Omental fat pad (tissue), 4 donors: ENCODE measurements around the gene INSM2. TPM values are rescaled to one million over a fixed set of nuclear protein-coding genes. Genes with fewer than 3 reads are reported as not detected.

Experiments
- ATAC-seq: fragments of 150-250 bp; one replicate; pipeline ENCODE4 v1.9.1; 2016; ENCODE audit warnings: mild to moderate bottlenecking, moderate library complexity; ENCODE audit not compliant: low FRiP score
- DNase-seq: peaks from one replicate; pipeline ENCODE4 v3.0.0-alpha.2; 2019; ENCODE audit warnings: low spot score
- total RNA-seq, 4 donors: library from RNA; depleted of rRNA; stranded (reverse); fragments of >200 nt; gene quantifications; one replicate each; pipeline ENCODE4 v1.1.0, GENCODE V29; 2016
- TF ChIP-seq, protein P1 (sequence below), 3 donors: fragments of 450-650 bp; IDR thresholded peaks; one replicate each; pipeline ENCODE4 v1.5.1; 2016 to 2017; ENCODE audit warnings: antibody characterized with exemption in 3 of 3, mild to moderate bottlenecking in 3 of 3, moderate library complexity in 2 of 3

INSM2 gene
- total RNA-seq, 4 donors from 2014 or later: 0.13 to 0.47 TPM; not detected in 2

DNA sequence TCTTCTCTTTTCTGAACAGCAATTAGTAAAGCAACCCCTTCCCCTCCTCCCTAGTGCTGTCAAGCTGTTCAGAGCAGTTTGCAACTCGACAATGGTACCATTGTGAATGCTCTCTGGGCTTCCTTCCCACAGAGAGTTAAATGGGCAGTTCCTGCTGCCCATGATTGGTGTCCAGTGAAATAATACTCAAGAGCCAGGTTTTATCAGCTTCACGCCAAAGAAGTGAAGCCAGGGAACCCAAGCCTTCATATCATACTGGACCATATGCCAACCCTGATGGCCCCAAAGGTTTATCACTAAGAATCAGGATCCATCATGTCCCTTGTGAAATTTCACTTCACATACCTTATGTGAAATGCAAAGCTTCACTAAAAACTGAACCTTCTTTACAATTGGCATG lies 24.7 kb downstream of the INSM2 start:
- DNase-seq: no peak
- ATAC-seq: no peak
- TF ChIP-seq, protein P1, sequence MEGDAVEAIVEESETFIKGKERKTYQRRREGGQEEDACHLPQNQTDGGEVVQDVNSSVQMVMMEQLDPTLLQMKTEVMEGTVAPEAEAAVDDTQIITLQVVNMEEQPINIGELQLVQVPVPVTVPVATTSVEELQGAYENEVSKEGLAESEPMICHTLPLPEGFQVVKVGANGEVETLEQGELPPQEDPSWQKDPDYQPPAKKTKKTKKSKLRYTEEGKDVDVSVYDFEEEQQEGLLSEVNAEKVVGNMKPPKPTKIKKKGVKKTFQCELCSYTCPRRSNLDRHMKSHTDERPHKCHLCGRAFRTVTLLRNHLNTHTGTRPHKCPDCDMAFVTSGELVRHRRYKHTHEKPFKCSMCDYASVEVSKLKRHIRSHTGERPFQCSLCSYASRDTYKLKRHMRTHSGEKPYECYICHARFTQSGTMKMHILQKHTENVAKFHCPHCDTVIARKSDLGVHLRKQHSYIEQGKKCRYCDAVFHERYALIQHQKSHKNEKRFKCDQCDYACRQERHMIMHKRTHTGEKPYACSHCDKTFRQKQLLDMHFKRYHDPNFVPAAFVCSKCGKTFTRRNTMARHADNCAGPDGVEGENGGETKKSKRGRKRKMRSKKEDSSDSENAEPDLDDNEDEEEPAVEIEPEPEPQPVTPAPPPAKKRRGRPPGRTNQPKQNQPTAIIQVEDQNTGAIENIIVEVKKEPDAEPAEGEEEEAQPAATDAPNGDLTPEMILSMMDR (IDR thresholded peaks at IDR 0.05): no peak

DNA sequence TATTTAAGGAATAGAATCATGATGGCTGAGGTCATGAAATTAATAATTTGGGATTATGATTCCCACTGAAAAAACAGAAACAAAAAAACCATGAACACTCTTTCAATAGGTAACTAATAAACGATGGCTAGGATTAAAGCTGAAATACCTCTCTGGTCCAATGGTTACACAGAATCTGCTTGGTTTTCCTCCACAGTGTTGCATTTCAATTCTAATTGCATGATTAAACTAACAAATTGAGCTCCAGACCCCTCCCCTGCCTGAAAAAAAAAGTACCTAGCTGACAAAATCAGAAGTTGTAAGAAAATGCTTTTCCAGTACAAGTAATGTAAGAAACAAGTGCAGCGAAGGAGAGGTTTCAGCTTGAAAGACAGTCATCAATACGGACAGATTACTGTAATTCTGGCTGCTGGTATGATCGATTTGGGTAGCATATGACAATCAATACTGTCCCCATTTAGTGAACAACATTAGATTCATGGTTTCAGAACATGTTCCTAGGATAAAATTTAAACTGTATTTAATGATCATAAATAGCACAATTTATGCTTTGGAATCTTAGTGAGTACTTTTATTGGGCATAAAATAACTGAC lies 32.0 kb downstream of the INSM2 start:
- TF ChIP-seq, protein P1 (IDR thresholded peaks at IDR 0.05): no peak
- DNase-seq: no peak
- no peak for ATAC-seq

DNA sequence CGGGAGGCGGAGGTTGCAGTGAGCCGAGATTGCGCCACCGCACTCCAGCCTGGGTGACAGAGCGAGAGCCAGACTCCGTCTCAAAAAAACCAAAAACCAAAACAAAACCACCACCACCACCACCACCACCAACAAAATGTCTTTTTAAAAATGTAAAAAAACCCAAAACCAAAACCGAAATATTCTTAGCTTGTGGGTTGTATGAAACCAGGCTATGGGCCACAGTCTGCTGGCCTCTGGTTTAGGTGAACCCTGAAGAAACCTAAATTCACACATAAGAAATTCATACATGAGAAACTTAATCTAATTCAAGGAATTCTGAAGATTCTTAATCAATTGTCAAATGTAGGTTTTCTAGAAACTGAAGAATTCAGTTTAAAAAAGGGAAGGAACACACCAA lies 37.6 kb downstream of the INSM2 start:
- no peak for ATAC-seq
- DNase-seq: no peak
- TF ChIP-seq, protein P1 (IDR thresholded peaks at IDR 0.05): no peak

DNA sequence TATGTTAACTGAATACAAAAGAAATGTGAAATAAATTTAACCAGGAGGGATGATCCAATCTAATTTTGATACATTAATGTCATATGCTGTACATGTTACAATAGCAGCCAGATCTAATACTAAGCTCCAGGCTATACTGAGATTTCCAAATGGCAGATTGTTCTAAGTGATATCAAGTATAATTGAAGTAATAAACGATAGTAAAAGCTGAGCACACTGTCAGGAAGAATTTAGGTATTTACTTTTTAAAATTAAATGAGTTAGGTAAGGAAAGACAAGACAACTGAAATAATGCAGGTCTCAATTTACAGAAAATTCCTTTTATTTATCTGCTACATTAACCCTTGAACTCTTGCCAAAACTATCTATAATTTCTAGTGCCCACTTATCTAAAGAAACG lies 39.9 kb downstream of the INSM2 start:
- ATAC-seq: no peak
- DNase-seq: no peak
- TF ChIP-seq, protein P1 (IDR thresholded peaks at IDR 0.05): no peak

DNA sequence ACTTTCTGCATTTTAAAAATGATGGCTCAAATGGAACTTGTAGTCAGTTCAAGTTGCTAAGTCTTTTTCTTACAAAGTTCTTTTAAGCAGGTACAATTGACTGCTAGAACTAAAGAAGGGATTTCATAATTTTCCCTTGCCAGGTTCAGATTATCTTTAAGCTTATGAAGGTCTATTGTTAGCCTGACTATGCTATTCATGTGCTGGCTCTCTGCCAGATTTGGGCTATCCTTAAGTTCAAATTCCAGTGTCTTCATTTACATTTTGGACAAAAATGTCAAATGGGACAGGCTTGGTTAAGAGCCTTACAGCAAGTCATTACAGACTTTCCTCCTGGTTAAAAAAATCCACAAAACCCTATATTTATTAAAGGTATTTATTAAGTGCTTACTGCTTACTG lies 42.3 kb downstream of the INSM2 start:
- DNase-seq (no peak), ATAC-seq (no peak)
- TF ChIP-seq, protein P1 (IDR thresholded peaks at IDR 0.05): no peak

DNA sequence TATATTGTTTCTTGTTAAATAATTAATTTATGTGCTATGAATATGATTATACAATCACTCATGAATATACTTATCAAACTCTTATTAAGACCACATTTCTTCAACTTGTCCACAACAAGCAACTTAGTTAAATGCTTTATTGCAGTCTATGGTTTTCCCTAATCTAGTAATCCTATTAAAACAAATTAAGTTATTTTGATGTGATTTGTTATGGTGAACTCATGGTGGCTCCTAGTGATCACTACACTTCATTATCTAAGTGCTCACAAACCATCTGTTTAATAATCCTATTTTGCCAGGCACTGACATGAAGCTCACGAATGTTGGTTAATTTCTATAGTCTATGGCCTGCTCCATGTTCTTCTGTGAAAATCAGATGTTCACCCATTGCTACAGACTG lies 42.9 kb downstream of the INSM2 start:
- DNase-seq: no peak
- TF ChIP-seq, protein P1 (IDR thresholded peaks at IDR 0.05): no peak
- ATAC-seq: no peak

DNA sequence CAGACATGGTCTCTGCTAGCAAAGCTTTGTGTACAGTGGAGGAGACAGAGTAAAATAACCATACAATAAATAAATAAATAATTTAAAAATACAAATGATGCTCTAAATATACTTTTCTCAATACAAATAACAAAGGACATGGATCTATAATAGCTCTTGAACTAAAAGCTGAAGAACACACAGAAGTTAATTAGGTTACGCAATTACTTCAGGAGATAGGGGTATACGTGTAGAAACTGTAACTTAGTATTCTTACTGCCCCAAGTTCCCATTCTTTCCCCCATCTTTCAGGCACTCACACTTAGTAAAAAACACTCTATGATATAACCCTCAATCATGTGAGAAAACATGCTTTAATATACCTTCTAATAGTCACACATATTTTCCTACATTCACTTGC lies 44.2 kb downstream of the INSM2 start:
- ATAC-seq: no peak

More for the DNA sequence above, 44.2 kb downstream of the INSM2 start:
- no peak for DNase-seq
- TF ChIP-seq, protein P1 (IDR thresholded peaks at IDR 0.05): no peak
